K562 (cell line): ENCODE data around the gene ANKEF1.

Experiments used
- CTCF ChIP-seq, 3 experiments: IDR thresholded peaks in 2 of 3; conservative IDR thresholded peaks in 1 of 3; 2 replicates each; pipeline ENCODE4 v1.5.1; 2011 to 2012; ENCODE audit warnings: low read length in 3 of 3, mild to moderate bottlenecking in 3 of 3, control low read depth in 2 of 3, improper control_type of control experiment in 1 of 3, inconsistent platforms in 1 of 3, low read depth in 1 of 3, mixed read lengths in 1 of 3, moderate library complexity in 1 of 3; ENCODE audit not compliant: insufficient read depth in 2 of 3
- EZH2 ChIP-seq: IDR thresholded peaks from 2 replicates; pipeline ENCODE4 v1.6.1; 2012; ENCODE audit warnings: low read depth, mild to moderate bottlenecking, inconsistent platforms, low read length, borderline replicate concordance
- JUND ChIP-seq, 2 experiments: IDR thresholded peaks; 2 replicates in 1 of 2; 3 replicates in 1 of 2; pipeline ENCODE4 v1.6.1; 2011; ENCODE audit warnings: borderline replicate concordance in 2 of 2, low read depth in 2 of 2, low read length in 2 of 2, improper control_type of control experiment in 1 of 2, missing biosample characterization in 1 of 2, missing genetic modification characterization in 1 of 2, missing genetic modification reagents in 1 of 2
- MTF1 ChIP-seq: fragments of 250-450 bp; sonication (Bioruptor Pico); IDR thresholded peaks from 2 replicates; pipeline ENCODE4 v1.9.0; 2021; ENCODE audit warnings: moderate library complexity, mild to moderate bottlenecking, inconsistent platforms, borderline replicate concordance
- USF1 ChIP-seq: sonication (generic); formaldehyde crosslinking; IDR thresholded peaks from 2 replicates; pipeline ENCODE4 v1.9.0; 2022; ENCODE audit warnings: mild to moderate bottlenecking, missing genetic modification reagents
- XRCC5 ChIP-seq: fragments of 200-400 bp; formaldehyde crosslinking; IDR thresholded peaks from 2 replicates; pipeline ENCODE4 v1.6.1; 2017; ENCODE audit warnings: low read depth, mild to moderate bottlenecking, low read length

- TF ChIP-seq USF1 (CRISPR knock-in tag) (no peak), JUND (IDR thresholded peaks at IDR 0.05; ENCODE audit: borderline replicate concordance, low read depth, low read length) (no peak), JUND (tag; IDR thresholded peaks at IDR 0.05; ENCODE audit: borderline replicate concordance, low read depth, low read length) (no peak), XRCC5 (no peak), CTCF (IDR thresholded peaks at IDR 0.05 in 2 of 3, conservative IDR thresholded peaks at IDR 0.05 in 1 of 3; ENCODE audit: insufficient read depth in 2 of 3, low read depth in 1 of 3, low read length in 3 of 3) (no peak), MTF1 (no peak), EZH2 (no peak)
These were observed 27.6 kb upstream of the ANKEF1 start for GRCh38 chr20:10007158-10007557.
